ENCODE measurements around the gene OR5B12. TPM values are rescaled to one million over a fixed set of nuclear protein-coding genes. Genes with fewer than 3 reads are reported as not detected.
A peak's percentile ranks its signal among the peaks of the same experiment; 100 is the strongest.

The OR5B12 gene
- not detected for total RNA-seq

DNA sequence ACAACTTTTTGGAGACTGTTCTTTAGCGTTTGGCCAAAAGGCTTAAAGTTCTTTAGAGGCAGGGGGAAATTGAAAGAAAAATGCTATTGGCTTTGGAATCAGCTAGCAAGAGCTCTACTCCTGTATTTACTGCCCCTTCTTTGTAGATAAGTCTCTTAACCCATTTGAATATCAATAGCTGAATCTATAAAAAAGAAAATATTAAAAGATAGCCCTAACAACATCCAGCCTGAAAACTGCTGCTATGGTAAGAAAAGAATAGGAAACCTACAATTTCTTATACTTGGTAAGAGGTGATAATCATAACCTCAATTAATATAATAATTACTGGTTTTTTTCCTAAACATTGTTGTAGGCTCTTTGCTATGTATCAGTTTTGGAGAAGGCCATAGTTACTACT, at the start of gene OR5B12:
Gene OR5B12 (minus strand): TSS at position 101 of the 400 bp plus-strand sequence. CDS start 2,085 bp downstream, outside the sequence.
- no peak for ATAC-seq
- Mint-ChIP-seq H3K4me1 (ENCODE audit: low read depth in 2 of 2) (no peaks in the 10 kb centered on the region), H3K27me3 (peaks cover 9 to 18% of the 10 kb centered on the region in 2 donors), H3K9me3 (peaks cover 3% of the 10 kb centered on the region), H3K27ac (no peak within 1 kb of the TSS), H3K36me3 (no peaks in the 10 kb centered on the region), H3K4me3 (no peak within 1 kb of the TSS)
- DNase-seq (ENCODE audit: low spot score): no peak

DNA sequence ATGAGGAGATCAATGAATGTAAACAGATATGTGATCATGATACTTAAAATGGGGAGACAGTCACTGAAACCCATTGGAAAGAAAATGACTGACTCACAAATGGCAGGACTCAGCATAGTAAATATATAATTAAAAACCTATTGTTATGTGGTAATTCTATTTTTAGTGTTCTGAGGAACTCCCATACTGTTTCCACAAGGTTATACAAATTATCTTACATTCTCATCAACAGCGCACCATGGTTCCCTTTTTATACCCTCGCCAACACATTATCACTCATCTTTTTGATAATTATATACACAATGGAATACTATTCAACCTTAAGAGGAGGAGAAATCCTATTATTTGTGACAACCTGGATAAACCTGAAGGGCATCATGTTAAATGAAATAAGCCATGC, 48.8 kb upstream of the OR5B12 start:
- no peak overlapping the region for H3K27ac Mint-ChIP-seq
- no peak overlapping the region for H3K4me3 Mint-ChIP-seq
- ATAC-seq (no peak), DNase-seq (ENCODE audit: low spot score) (no peak)
- no peaks in the 10 kb centered on the region for H3K9me3 Mint-ChIP-seq
- no peaks in the 10 kb centered on the region for H3K36me3 Mint-ChIP-seq
- H3K27me3 Mint-ChIP-seq: no peaks in the 10 kb centered on the region
- H3K4me1 Mint-ChIP-seq (ENCODE audit: low read depth in 2 of 2): peaks cover 0 to 7% of the 10 kb centered on the region in 2 donors

DNA sequence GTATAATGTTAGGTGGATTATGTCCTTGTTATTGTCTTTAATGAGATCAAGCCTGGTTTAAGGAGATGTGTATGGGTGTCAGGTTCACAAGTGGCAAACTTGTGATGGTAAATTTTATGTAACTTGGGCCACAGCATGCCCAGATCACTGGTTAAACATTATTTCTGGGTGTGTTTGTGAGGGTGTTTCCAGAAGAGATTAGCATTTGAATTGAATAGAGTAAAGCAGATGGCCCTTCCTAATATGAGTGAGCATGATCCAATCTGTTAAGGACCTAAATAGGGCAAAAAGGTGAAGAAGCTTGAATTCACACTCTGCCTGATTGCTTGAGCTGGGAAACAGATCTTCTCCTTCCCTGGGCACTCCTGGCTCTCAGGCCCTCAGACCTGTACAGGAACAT, 45.1 kb upstream of the OR5B12 start:
- Mint-ChIP-seq H3K27me3 (peaks cover 4 to 18% of the 10 kb centered on the region in 2 donors), H3K36me3 (no peaks in the 10 kb centered on the region), H3K4me1 (ENCODE audit: low read depth in 2 of 2) (no peaks in the 10 kb centered on the region), H3K27ac (no peak overlapping the region), H3K9me3 (no peaks in the 10 kb centered on the region), H3K4me3 (no peak overlapping the region)
- ATAC-seq (no peak), DNase-seq (ENCODE audit: low spot score) (no peak)

DNA sequence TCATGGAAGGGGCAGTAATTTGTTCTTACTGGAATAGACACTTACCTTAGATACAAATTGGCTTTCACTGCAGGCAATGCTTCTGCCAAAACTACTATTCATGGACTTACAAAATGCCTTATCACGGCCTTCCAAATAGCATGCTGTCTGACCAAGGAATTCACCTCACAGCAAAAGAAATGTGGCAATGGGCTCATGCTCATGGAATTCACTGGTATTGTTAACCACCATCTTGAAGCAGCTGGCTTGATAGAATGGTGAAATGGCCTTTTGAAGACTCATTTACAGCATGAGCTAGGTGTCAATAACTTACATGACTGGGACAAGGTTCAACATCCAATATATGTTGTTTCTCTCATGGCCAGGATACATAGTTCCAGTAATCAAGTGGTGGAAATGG, 43.9 kb upstream of the OR5B12 start:
- H3K4me3 Mint-ChIP-seq: no peak overlapping the region
- H3K27me3 Mint-ChIP-seq: peaks cover 4 to 21% of the 10 kb centered on the region in 2 donors
- no peaks in the 10 kb centered on the region for H3K9me3 Mint-ChIP-seq
- ATAC-seq: no peak
- DNase-seq (ENCODE audit: low spot score): no peak
- H3K4me1 Mint-ChIP-seq (ENCODE audit: low read depth in 2 of 2): no peaks in the 10 kb centered on the region
- no peaks in the 10 kb centered on the region for H3K36me3 Mint-ChIP-seq
- H3K27ac Mint-ChIP-seq: no peak overlapping the region

DNA sequence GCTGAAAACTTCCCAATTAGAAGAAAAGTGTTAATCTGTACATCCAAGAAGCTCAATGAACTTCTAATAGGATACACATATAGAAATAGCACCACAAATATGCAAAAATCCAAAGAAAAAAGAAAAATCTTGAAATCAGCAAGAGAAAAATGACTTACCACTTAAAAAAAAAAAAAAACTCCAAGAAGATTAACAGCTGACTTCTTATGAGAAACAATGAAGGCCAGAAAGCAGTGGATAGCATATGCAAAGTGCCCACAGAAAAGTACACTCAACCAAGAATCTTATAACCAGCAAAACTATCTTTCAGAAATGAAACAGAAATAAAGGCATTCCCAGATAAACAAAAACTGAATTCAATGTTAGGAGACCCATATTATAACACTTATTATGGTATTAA, 29.9 kb upstream of the OR5B12 start:
- Mint-ChIP-seq H3K27me3 (peaks cover 12 to 17% of the 10 kb centered on the region in 2 donors), H3K27ac (no peak overlapping the region), H3K4me3 (no peak overlapping the region), H3K4me1 (ENCODE audit: low read depth in 2 of 2) (no peaks in the 10 kb centered on the region), H3K9me3 (peaks cover 17% of the 10 kb centered on the region), H3K36me3 (peaks cover 22% of the 10 kb centered on the region)
- ATAC-seq: no peak
- no peak for DNase-seq (ENCODE audit: low spot score)

DNA sequence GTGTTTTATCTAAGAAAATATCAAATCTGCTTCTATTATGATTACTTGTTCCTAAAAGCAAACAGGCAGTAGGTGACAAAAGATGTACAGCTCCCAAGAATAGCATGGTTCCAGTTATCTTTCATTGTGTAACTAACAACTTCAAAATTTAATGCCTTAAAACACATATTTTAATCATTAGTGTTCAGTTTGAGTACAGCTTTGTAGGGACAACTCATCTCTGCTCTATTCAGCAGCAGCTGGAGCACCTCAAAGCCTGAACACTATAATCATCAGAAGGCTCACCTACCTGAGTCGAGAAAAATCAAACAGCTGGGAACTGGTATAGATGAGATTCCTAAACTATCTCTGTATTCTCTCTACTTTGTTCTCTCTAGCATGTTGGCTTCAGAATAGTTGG, 24.3 kb upstream of the OR5B12 start:
- Mint-ChIP-seq H3K4me3 (no peak overlapping the region), H3K4me1 (ENCODE audit: low read depth in 2 of 2) (no peaks in the 10 kb centered on the region), H3K9me3 (peaks cover 5% of the 10 kb centered on the region), H3K36me3 (peaks cover 7% of the 10 kb centered on the region), H3K27ac (no peak overlapping the region), H3K27me3 (peaks cover 0 to 7% of the 10 kb centered on the region in 2 donors)
- DNase-seq (ENCODE audit: low spot score) (no peak), ATAC-seq (no peak)

DNA sequence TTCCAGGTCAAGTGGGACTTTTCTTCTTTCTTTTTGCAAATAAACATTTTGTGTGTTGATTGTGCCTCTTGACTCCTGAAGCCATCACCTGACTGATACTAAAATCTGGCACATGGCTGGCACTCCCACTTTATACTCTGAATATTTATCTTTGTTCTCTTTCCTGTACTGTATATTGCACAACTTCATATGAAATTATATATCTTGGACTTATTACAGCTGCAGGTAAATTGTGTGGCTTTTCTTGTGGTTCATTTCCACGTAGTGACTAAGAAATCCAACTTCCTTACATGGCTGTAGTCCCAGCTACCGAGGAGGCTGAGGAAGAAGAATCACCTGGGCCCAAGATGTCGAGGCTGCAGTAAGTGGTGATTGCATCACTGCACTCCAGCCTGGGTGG, 23.7 kb upstream of the OR5B12 start:
- peaks cover 0 to 7% of the 10 kb centered on the region in 2 donors for H3K27me3 Mint-ChIP-seq
- H3K27ac Mint-ChIP-seq: no peak overlapping the region
- no peak overlapping the region for H3K4me3 Mint-ChIP-seq
- DNase-seq (ENCODE audit: low spot score) (no peak), ATAC-seq (no peak)
- peaks cover 5% of the 10 kb centered on the region for H3K9me3 Mint-ChIP-seq
- H3K4me1 Mint-ChIP-seq (ENCODE audit: low read depth in 2 of 2): no peaks in the 10 kb centered on the region
- H3K36me3 Mint-ChIP-seq: peaks cover 5% of the 10 kb centered on the region

DNA sequence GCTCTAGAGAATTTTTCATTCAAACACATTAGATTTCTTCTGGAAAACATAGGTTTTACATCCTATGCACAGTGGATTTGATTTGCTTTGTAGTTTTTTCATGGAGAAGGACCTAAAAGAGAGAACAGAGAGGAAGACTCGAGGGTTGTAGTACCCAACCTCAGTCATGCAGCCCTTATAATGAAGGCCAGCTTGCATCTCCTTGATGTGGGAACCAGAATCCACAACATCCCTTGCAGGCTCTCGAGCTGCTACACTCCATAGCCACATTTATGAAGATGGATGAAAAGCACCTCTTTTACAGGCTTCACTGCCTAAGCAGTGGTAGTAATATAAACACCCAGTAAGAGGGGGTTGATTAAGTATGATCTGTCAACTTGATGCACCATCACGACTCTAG, 9.5 kb upstream of the OR5B12 start:
- Mint-ChIP-seq H3K9me3 (peaks cover 5% of the 10 kb centered on the region), H3K4me1 (ENCODE audit: low read depth in 2 of 2) (no peaks in the 10 kb centered on the region), H3K27ac (no peak overlapping the region), H3K36me3 (peaks cover 5% of the 10 kb centered on the region), H3K27me3 (peaks cover 19 to 45% of the 10 kb centered on the region in 2 donors), H3K4me3 (no peak overlapping the region)
- DNase-seq (ENCODE audit: low spot score): no peak
- ATAC-seq: no peak

DNA sequence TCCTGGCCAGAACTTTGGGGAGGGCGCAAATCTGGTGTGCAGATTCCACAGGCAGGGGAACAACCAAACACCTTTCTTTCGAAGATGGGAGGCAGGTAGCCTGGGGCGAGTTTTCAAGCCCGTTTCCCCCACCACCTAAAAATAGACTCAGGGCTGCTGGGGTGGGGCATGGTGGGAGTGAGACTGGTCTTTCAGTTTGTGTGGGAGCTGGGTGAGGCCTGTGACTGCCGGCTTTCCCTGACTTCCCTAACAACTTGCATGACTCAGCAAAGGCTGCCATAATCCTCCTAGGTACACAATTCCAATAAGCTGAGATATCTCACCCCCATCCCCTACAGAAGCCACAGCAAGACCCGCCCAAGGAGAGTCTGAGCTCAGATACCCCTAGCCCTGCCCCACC, 4.3 kb upstream of the OR5B12 start:
- ATAC-seq (no peak), DNase-seq (ENCODE audit: low spot score) (no peak)
- Mint-ChIP-seq H3K36me3 (peaks cover 5% of the 10 kb centered on the region), H3K9me3 (peaks cover 5% of the 10 kb centered on the region), H3K27ac (no peak overlapping the region), H3K4me1 (ENCODE audit: low read depth in 2 of 2) (no peaks in the 10 kb centered on the region), H3K27me3 (peaks cover 21 to 32% of the 10 kb centered on the region in 2 donors), H3K4me3 (no peak overlapping the region)

DNA sequence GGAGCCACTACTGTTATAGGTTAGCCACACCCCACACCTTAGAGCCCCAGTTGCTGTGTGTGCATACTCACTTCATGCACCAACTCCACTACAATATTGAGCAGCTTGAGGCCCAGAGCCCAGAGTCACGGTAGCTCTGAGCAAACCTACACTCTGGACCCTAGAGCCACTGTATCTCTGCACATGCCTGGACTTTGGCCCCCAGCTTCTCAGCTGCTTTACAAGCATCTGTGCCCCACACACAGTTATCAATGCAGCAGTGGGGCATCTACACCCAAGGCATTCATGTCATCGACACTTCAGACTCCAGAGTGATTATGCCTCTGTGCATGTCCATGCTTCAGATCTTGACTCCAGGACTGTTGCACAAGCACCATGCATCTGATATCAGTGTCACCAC, 2.3 kb upstream of the OR5B12 start:
- peak in 1 of 2 donors; percentile 40 for ATAC-seq
- no peak for DNase-seq (ENCODE audit: low spot score)
- Mint-ChIP-seq H3K9me3 (peaks cover 5% of the 10 kb centered on the region), H3K36me3 (peaks cover 5% of the 10 kb centered on the region), H3K4me1 (ENCODE audit: low read depth in 2 of 2) (no peaks in the 10 kb centered on the region), H3K4me3 (no peak overlapping the region), H3K27me3 (peaks cover 18 to 31% of the 10 kb centered on the region in 2 donors), H3K27ac (no peak overlapping the region)

DNA sequence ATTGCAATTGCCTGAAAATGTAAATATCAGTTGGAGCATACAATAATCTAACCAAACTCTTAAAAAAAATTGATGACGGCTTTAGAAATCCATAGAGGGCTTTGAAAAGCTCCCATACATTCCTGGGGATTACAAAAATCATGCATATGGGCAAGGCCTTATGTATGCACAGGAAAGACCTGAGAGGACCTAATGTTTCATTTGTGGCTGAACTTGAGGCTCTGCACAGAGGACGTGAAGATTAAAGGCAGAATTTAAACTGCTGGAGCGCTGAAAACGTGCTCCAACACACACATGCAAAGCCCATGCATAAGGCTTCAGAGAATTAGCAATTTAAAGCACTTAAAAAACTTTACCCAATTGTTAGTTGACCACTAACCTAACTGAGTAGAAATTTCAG, 3.5 kb downstream of the OR5B12 start:
- Mint-ChIP-seq H3K4me1 (ENCODE audit: low read depth in 2 of 2) (no peaks in the 10 kb centered on the region), H3K4me3 (no peak overlapping the region), H3K9me3 (no peaks in the 10 kb centered on the region), H3K27ac (no peak overlapping the region), H3K27me3 (peaks cover 3 to 14% of the 10 kb centered on the region in 2 donors), H3K36me3 (no peaks in the 10 kb centered on the region)
- ATAC-seq: no peak
- no peak for DNase-seq (ENCODE audit: low spot score)

DNA sequence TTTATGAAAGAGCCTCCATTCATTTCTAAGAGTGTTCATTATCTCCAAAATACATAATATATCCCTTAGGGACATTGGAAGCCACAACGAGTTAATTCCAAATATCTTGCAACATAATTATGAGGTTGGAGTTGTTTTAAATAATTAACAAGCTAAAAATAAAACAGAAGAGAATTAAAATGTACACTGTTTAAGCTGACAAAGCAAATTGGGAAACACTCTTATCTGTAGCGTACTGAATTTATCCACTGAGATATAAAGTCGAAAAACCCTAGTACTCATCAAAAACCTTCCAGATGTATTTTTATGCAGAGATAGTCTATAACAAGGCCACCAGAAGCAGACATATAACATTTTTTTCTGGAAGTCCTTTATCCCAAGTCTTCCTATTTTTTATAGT, 7.8 kb downstream of the OR5B12 start:
- DNase-seq (ENCODE audit: low spot score) (no peak), ATAC-seq (no peak)
- H3K27me3 Mint-ChIP-seq: peaks cover 3 to 32% of the 10 kb centered on the region in 2 donors
- H3K4me3 Mint-ChIP-seq: no peak overlapping the region
- peaks cover under 1% of the 10 kb centered on the region for H3K36me3 Mint-ChIP-seq
- H3K4me1 Mint-ChIP-seq (ENCODE audit: low read depth in 2 of 2): no peaks in the 10 kb centered on the region
- H3K9me3 Mint-ChIP-seq: peaks cover under 1% of the 10 kb centered on the region
- no peak overlapping the region for H3K27ac Mint-ChIP-seq

DNA sequence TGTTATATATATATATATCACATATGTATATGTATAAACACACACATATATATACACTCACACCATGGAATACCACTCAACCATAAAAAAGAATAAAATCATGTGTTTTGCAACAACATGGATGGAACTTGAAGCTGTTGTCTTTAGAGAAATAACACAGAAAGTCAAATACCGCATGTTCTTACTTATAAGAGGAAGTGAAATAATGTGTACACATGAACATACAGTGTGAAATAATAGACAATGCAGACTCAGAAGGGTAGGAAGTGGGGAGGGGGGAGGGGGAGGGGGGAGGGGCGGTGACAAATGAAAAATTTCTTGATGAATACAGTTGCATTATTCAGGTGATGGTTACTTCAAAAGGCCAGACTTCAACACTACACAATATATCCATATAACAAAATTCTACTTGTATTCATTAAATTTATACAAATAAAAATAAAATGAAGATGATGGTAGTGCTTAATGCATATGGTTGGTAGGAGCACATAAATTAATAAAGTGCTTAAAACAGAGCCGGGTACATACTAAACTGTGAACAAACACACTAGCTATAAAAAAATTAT, 8.3 kb downstream of the OR5B12 start:
- DNase-seq (ENCODE audit: low spot score): no peak
- Mint-ChIP-seq H3K4me3 (no peak overlapping the region), H3K4me1 (ENCODE audit: low read depth in 2 of 2) (no peaks in the 10 kb centered on the region), H3K9me3 (peaks cover 5% of the 10 kb centered on the region), H3K27me3 (peaks cover 8 to 32% of the 10 kb centered on the region in 2 donors), H3K27ac (no peak overlapping the region), H3K36me3 (peaks cover 5% of the 10 kb centered on the region)
- ATAC-seq: no peak

DNA sequence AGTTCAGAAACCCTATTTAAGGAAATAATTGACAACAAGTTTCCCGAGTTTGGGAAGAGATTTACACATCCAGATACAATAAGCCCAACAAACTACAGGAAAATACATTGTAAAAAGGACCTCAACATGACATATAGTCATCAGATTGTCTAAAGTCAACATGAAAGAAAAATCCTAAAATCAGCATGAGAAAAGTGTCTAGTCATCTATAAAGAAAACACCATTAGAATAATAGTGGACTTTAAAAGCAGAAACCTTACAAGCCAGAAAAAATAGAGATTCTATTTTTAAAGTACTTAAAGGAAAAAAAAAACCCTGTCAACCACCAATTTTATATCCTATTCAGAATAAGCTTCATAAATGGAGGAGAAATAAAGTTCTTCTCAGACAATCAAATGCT, 12.8 kb downstream of the OR5B12 start:
- no peak for DNase-seq (ENCODE audit: low spot score)
- peaks cover 8 to 42% of the 10 kb centered on the region in 2 donors for H3K27me3 Mint-ChIP-seq
- peaks cover 7% of the 10 kb centered on the region for H3K36me3 Mint-ChIP-seq
- no peak overlapping the region for H3K4me3 Mint-ChIP-seq
- H3K27ac Mint-ChIP-seq: no peak overlapping the region
- peaks cover 5% of the 10 kb centered on the region for H3K9me3 Mint-ChIP-seq
- ATAC-seq: no peak
- H3K4me1 Mint-ChIP-seq (ENCODE audit: low read depth in 2 of 2): no peaks in the 10 kb centered on the region

DNA sequence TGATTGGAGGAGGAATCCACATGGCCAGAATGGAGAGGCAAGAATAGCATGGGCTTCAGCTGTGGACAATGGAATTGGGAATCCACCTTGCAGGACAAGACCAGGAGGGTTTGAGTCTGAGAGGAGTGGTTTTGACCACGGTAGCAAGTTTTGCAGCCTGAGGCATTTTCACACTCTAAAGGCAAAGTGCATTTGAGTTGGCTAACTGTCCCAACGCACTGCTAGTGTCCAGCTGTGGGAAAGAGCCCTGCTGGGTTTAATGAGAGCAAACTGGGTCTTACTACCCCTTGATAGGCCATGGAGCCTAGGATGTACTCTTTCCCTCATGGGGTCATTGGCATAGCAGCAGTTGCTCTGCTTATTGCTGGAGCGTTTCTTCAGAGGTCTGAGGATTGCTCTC, 14.0 kb downstream of the OR5B12 start, which contains the start of gene OR5B2:
Gene OR5B2 (minus strand): TSS at position 101 of the 400 bp plus-strand sequence. CDS start 4,860 bp downstream, outside the sequence.
- Mint-ChIP-seq H3K27me3 (peaks cover 8 to 42% of the 10 kb centered on the region in 2 donors), H3K36me3 (peaks cover 7% of the 10 kb centered on the region), H3K27ac (no peak within 1 kb of the TSS), H3K4me3 (no peak within 1 kb of the TSS), H3K9me3 (peaks cover 5% of the 10 kb centered on the region), H3K4me1 (ENCODE audit: low read depth in 2 of 2) (no peaks in the 10 kb centered on the region)
- DNase-seq (ENCODE audit: low spot score) (no peak), ATAC-seq (no peak)
